OCI-LY3 (cell line): ENCODE results near the gene RNF121.

Experiments used
- CTCF ChIP-seq: fragments of 200-600, 300-600 bp; sonication (generic); IDR thresholded peaks from 2 replicates; pipeline ENCODE4 v1.5.1; 2014; ENCODE audit warnings: antibody characterized with exemption, low read length, low read depth
- EZH2phosphoT487 ChIP-seq: fragments of 200-600 bp; shearing (Covaris generic); IDR thresholded peaks from 2 replicates; pipeline ENCODE4 v1.6.1; 2018; ENCODE audit warnings: antibody characterized with exemption, mixed run types, low read depth

DNA sequence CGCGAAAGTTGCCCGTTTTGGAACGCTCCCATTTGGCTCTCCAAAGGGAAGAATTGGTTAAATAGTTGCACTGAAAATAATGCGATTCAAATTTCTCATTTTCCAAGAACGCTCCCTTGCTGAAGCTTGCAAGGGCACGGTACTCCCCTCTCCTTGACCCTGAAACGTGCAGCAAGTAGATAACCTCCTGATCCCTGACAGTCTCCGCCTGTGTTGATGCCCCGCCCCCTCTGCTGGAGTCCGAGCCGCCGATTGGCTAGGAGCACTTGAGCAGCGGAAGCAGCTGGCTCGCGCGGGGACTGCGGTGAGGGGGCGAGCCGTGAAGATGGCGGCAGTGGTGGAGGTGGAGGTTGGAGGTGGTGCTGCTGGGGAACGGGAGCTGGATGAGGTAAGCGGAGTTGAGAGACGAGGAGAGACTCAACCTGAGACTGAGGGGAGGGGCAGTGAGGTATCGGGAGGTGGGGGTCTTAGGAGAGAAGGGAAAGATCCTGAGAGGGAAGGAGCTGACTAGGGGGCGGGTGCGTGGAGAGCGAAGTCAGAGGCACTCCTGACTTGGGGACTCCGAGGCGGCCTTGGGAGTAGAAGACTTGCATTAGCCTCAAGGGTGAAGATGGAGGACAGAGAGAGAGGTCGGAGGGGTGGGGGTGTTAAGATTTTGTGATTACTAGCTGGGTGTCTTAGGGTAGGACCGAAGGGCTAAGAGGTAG, at the start of gene RNF121:
- no peak for TF ChIP-seq EZH2phosphoT487
- TF ChIP-seq CTCF: no peak
